ENCODE measurements around the gene GOLGA6L25.
A peak's percentile ranks its signal among the peaks of the same experiment; 100 is the strongest.
"Not testable (repeated sequence)": the region's sequence is repeated elsewhere in the genome, so short reads cannot be mapped to it uniquely, and the experiment has no call there.

Gene GOLGA6L25

GRCh38 chr15:28553268-28553667 is at the start of gene GOLGA6L25:
GOLGA6L25 (plus strand) TSS chr15:28553568; CDS start chr15:28553629, 61 bp downstream.
- not testable (repeated sequence) for H3K27ac ChIP-seq (ENCODE audit: low read length); H3K27me3 ChIP-seq (replicated peaks; ENCODE audit: insufficient read depth, low read length); H3K4me1 ChIP-seq (ENCODE audit: low read length); H3K4me2 ChIP-seq (ENCODE audit: low read depth, low read length); H4K20me1 ChIP-seq (ENCODE audit: insufficient read depth, low read length); H3K36me3 ChIP-seq (replicated peaks; ENCODE audit: insufficient read depth, low read length); H3K79me2 ChIP-seq (ENCODE audit: low read length); H3K4me3 ChIP-seq (ENCODE audit: low read length); H3F3A ChIP-seq (ENCODE audit: insufficient read depth, low read length); H2AFZ ChIP-seq (ENCODE audit: low read length); H3K9ac ChIP-seq (ENCODE audit: low read length); H3K9me2 ChIP-seq (replicated peaks; ENCODE audit: insufficient read depth, low read length); DNase-seq; H3K9me3 ChIP-seq (replicated peaks; ENCODE audit: insufficient read depth, low read length)

GRCh38 chr15:28508217-28508889 is 45.0 kb upstream of the GOLGA6L25 start:
- H2AFZ ChIP-seq (ENCODE audit: low read length); H3K27me3 ChIP-seq (replicated peaks; ENCODE audit: insufficient read depth, low read length); H3K4me3 ChIP-seq (ENCODE audit: low read length); H4K20me1 ChIP-seq (ENCODE audit: insufficient read depth, low read length); H3K9ac ChIP-seq (ENCODE audit: low read length); H3K4me2 ChIP-seq (ENCODE audit: low read depth, low read length); H3K9me3 ChIP-seq (replicated peaks; ENCODE audit: insufficient read depth, low read length); H3K27ac ChIP-seq (ENCODE audit: low read length); H3K4me1 ChIP-seq (ENCODE audit: low read length); DNase-seq; H3K36me3 ChIP-seq (replicated peaks; ENCODE audit: insufficient read depth, low read length); H3F3A ChIP-seq (ENCODE audit: insufficient read depth, low read length); H3K79me2 ChIP-seq (ENCODE audit: low read length); H3K9me2 ChIP-seq (replicated peaks; ENCODE audit: insufficient read depth, low read length): not testable (repeated sequence)

GRCh38 chr15:28514128-28514527 is 39.2 kb upstream of the GOLGA6L25 start:
- not testable (repeated sequence) for H3K9me2 ChIP-seq (replicated peaks; ENCODE audit: insufficient read depth, low read length); H4K20me1 ChIP-seq (ENCODE audit: insufficient read depth, low read length); H3K36me3 ChIP-seq (replicated peaks; ENCODE audit: insufficient read depth, low read length); H3K27ac ChIP-seq (ENCODE audit: low read length); H3K79me2 ChIP-seq (ENCODE audit: low read length); H3K4me3 ChIP-seq (ENCODE audit: low read length); DNase-seq; H3K27me3 ChIP-seq (replicated peaks; ENCODE audit: insufficient read depth, low read length); H3K9me3 ChIP-seq (replicated peaks; ENCODE audit: insufficient read depth, low read length); H3K4me1 ChIP-seq (ENCODE audit: low read length); H3K9ac ChIP-seq (ENCODE audit: low read length); H3K4me2 ChIP-seq (ENCODE audit: low read depth, low read length); H2AFZ ChIP-seq (ENCODE audit: low read length); H3F3A ChIP-seq (ENCODE audit: insufficient read depth, low read length)

GRCh38 chr15:28515208-28515607 is 38.2 kb upstream of the GOLGA6L25 start:
- H3K4me2 ChIP-seq (ENCODE audit: low read depth, low read length); DNase-seq; H3K27me3 ChIP-seq (replicated peaks; ENCODE audit: insufficient read depth, low read length); H3K4me3 ChIP-seq (ENCODE audit: low read length); H3K9me2 ChIP-seq (replicated peaks; ENCODE audit: insufficient read depth, low read length); H4K20me1 ChIP-seq (ENCODE audit: insufficient read depth, low read length); H3K4me1 ChIP-seq (ENCODE audit: low read length); H3F3A ChIP-seq (ENCODE audit: insufficient read depth, low read length); H2AFZ ChIP-seq (ENCODE audit: low read length); H3K79me2 ChIP-seq (ENCODE audit: low read length); H3K27ac ChIP-seq (ENCODE audit: low read length); H3K36me3 ChIP-seq (replicated peaks; ENCODE audit: insufficient read depth, low read length); H3K9me3 ChIP-seq (replicated peaks; ENCODE audit: insufficient read depth, low read length); H3K9ac ChIP-seq (ENCODE audit: low read length): not testable (repeated sequence)

GRCh38 chr15:28532954-28533353 is 20.4 kb upstream of the GOLGA6L25 start, which contains the start of gene GOLGA8G:
GOLGA8G (minus strand) TSS chr15:28532971; CDS start chr15:28532909, 62 bp downstream.
- H3F3A ChIP-seq (ENCODE audit: insufficient read depth, low read length); H3K27ac ChIP-seq (ENCODE audit: low read length); H4K20me1 ChIP-seq (ENCODE audit: insufficient read depth, low read length); H3K4me3 ChIP-seq (ENCODE audit: low read length); H3K79me2 ChIP-seq (ENCODE audit: low read length); H3K4me1 ChIP-seq (ENCODE audit: low read length); H3K36me3 ChIP-seq (replicated peaks; ENCODE audit: insufficient read depth, low read length); H2AFZ ChIP-seq (ENCODE audit: low read length); H3K4me2 ChIP-seq (ENCODE audit: low read depth, low read length); H3K9me3 ChIP-seq (replicated peaks; ENCODE audit: insufficient read depth, low read length); H3K9me2 ChIP-seq (replicated peaks; ENCODE audit: insufficient read depth, low read length); H3K9ac ChIP-seq (ENCODE audit: low read length); H3K27me3 ChIP-seq (replicated peaks; ENCODE audit: insufficient read depth, low read length): not testable (repeated sequence)
- peak; percentile 0 for DNase-seq

GRCh38 chr15:28573351-28573750 is 20.0 kb downstream of the GOLGA6L25 start:
- H3K79me2 ChIP-seq (ENCODE audit: low read length); H3K36me3 ChIP-seq (replicated peaks; ENCODE audit: insufficient read depth, low read length); H4K20me1 ChIP-seq (ENCODE audit: insufficient read depth, low read length); DNase-seq; H3K4me1 ChIP-seq (ENCODE audit: low read length); H3F3A ChIP-seq (ENCODE audit: insufficient read depth, low read length); H3K4me2 ChIP-seq (ENCODE audit: low read depth, low read length); H2AFZ ChIP-seq (ENCODE audit: low read length); H3K27me3 ChIP-seq (replicated peaks; ENCODE audit: insufficient read depth, low read length); H3K27ac ChIP-seq (ENCODE audit: low read length); H3K4me3 ChIP-seq (ENCODE audit: low read length); H3K9me3 ChIP-seq (replicated peaks; ENCODE audit: insufficient read depth, low read length); H3K9me2 ChIP-seq (replicated peaks; ENCODE audit: insufficient read depth, low read length); H3K9ac ChIP-seq (ENCODE audit: low read length): not testable (repeated sequence)

- H3K27ac ChIP-seq (ENCODE audit: low read length); H3K79me2 ChIP-seq (ENCODE audit: low read length); DNase-seq: not testable (repeated sequence)
These were observed 35.7 kb downstream of the GOLGA6L25 start for GRCh38 chr15:28588977-28589606.

GRCh38 chr15:28589769-28590168 is 36.4 kb downstream of the GOLGA6L25 start:
- H3K27me3 ChIP-seq (replicated peaks; ENCODE audit: insufficient read depth, low read length); DNase-seq; H3K79me2 ChIP-seq (ENCODE audit: low read length); H3K4me3 ChIP-seq (ENCODE audit: low read length); H3K27ac ChIP-seq (ENCODE audit: low read length); H3K9ac ChIP-seq (ENCODE audit: low read length); H3K9me3 ChIP-seq (replicated peaks; ENCODE audit: insufficient read depth, low read length); H2AFZ ChIP-seq (ENCODE audit: low read length); H3K4me2 ChIP-seq (ENCODE audit: low read depth, low read length); H4K20me1 ChIP-seq (ENCODE audit: insufficient read depth, low read length); H3K36me3 ChIP-seq (replicated peaks; ENCODE audit: insufficient read depth, low read length); H3K4me1 ChIP-seq (ENCODE audit: low read length); H3K9me2 ChIP-seq (replicated peaks; ENCODE audit: insufficient read depth, low read length); H3F3A ChIP-seq (ENCODE audit: insufficient read depth, low read length): not testable (repeated sequence)

More at GRCh38 chr15:28588977-28589606, 35.7 kb downstream of the GOLGA6L25 start:
- H3K9me3 ChIP-seq (replicated peaks; ENCODE audit: insufficient read depth, low read length); H2AFZ ChIP-seq (ENCODE audit: low read length); H3K27me3 ChIP-seq (replicated peaks; ENCODE audit: insufficient read depth, low read length); H3K4me1 ChIP-seq (ENCODE audit: low read length); H3K36me3 ChIP-seq (replicated peaks; ENCODE audit: insufficient read depth, low read length); H3K9me2 ChIP-seq (replicated peaks; ENCODE audit: insufficient read depth, low read length); H3K9ac ChIP-seq (ENCODE audit: low read length); H4K20me1 ChIP-seq (ENCODE audit: insufficient read depth, low read length); H3F3A ChIP-seq (ENCODE audit: insufficient read depth, low read length); H3K4me3 ChIP-seq (ENCODE audit: low read length); H3K4me2 ChIP-seq (ENCODE audit: low read depth, low read length): not testable (repeated sequence)

All from MM.1S (cell line).